Measurements from ENCODE around the gene SUGCT. TPM values are rescaled to one million over a fixed set of nuclear protein-coding genes. Genes with fewer than 3 reads are reported as not detected.
A peak's percentile ranks its signal among the peaks of the same experiment; 100 is the strongest.

Gene SUGCT
- total and polyA plus RNA-seq, 2 experiments from 2014 or later, result 21.4 to 57.8 TPM

DNA sequence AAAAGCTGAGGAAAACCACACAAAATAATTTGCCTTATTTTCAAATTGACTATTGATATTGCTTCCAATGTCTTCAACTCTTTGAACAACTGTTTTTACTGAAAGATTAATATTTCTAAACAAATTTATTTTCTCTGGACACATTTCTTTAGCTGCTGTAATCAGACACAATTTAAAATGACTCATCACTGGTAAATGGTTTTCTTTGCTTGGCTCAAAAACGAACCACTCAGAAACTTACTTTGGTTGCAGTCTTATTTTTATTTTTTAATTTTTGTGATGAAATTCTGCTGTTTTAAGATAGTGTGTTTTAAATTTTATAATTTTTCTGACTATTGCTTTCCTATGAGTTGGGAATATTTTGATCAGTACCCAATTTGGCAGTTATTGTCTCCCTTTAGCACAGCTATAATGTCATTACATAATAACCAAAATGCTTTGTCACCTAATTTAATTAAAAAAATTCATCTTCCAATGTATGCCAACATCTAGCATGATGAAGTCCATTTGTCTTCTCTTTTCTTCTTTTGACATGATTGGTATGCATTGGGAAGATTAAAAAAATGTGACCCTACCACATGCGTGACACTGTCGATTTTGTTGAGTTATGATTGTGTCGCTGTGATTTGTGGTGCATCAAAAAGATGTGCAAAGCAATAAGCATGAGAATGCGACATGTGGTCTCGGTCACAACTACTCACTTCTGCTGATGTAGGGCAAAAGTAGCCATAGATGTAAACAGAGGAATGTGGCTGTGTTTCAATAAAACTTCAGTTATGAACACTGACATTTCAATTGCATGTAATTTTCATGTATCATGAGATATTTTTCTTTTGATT lies 222.3 kb downstream of the SUGCT start:
- peak in 1 of 2 donors; percentile 27 for DNase-seq (ENCODE audit: low read depth in 1 of 2, low spot score in 1 of 2)
- Histone ChIP-seq H3K27me3 (no peaks in the 10 kb centered on the region), H3K9me3 (ENCODE audit: low read depth) (no peaks in the 10 kb centered on the region), H3K4me3 (no peak overlapping the region), H3K4me1 (ENCODE audit: low read depth) (peaks cover 11% of the 10 kb centered on the region), H3K36me3 (no peaks in the 10 kb centered on the region), H3K27ac (no peak overlapping the region)
- TF ChIP-seq, protein P1, sequence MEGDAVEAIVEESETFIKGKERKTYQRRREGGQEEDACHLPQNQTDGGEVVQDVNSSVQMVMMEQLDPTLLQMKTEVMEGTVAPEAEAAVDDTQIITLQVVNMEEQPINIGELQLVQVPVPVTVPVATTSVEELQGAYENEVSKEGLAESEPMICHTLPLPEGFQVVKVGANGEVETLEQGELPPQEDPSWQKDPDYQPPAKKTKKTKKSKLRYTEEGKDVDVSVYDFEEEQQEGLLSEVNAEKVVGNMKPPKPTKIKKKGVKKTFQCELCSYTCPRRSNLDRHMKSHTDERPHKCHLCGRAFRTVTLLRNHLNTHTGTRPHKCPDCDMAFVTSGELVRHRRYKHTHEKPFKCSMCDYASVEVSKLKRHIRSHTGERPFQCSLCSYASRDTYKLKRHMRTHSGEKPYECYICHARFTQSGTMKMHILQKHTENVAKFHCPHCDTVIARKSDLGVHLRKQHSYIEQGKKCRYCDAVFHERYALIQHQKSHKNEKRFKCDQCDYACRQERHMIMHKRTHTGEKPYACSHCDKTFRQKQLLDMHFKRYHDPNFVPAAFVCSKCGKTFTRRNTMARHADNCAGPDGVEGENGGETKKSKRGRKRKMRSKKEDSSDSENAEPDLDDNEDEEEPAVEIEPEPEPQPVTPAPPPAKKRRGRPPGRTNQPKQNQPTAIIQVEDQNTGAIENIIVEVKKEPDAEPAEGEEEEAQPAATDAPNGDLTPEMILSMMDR (IDR thresholded peaks at IDR 0.05; ENCODE audit: low read depth, low read length), result no peak

DNA sequence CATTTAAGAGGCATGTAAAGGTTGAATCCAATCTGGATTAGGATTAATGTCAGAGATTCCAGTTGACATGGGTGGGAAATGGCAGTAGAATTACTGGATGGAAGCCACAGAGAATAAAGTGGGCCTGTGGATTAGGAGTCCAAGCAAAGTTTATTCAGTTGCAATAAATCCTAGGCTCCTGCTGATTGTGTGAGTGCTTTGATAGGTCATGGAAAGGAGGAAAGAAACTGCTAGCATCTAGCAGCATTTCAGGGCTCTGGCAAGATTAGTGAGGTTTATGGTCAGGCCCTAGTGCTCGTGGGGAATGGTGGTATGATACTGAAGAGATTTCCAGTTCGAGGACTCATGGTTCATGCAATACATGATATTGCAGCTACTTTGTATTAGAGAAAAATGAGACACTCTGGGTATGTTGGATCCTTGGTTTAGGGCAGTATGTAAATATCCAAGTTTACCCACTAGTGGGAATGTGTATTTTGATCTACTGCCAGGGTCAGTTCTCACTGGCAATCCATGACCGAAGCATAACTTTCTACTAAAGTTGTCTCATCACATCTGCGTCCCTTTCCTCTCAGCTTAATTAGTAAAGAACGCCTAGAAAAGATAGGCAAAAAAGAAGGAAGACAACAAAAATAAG lies 235.0 kb downstream of the SUGCT start:
- DNase-seq (ENCODE audit: low read depth in 1 of 2, low spot score in 1 of 2), result no peak
- Histone ChIP-seq H3K27ac (no peak overlapping the region), H3K36me3 (no peaks in the 10 kb centered on the region), H3K9me3 (ENCODE audit: low read depth) (no peaks in the 10 kb centered on the region), H3K4me1 (ENCODE audit: low read depth) (no peaks in the 10 kb centered on the region), H3K27me3 (peaks cover 4% of the 10 kb centered on the region), H3K4me3 (no peak overlapping the region)
- TF ChIP-seq, protein P1 (IDR thresholded peaks at IDR 0.05; ENCODE audit: low read depth, low read length), result no peak

DNA sequence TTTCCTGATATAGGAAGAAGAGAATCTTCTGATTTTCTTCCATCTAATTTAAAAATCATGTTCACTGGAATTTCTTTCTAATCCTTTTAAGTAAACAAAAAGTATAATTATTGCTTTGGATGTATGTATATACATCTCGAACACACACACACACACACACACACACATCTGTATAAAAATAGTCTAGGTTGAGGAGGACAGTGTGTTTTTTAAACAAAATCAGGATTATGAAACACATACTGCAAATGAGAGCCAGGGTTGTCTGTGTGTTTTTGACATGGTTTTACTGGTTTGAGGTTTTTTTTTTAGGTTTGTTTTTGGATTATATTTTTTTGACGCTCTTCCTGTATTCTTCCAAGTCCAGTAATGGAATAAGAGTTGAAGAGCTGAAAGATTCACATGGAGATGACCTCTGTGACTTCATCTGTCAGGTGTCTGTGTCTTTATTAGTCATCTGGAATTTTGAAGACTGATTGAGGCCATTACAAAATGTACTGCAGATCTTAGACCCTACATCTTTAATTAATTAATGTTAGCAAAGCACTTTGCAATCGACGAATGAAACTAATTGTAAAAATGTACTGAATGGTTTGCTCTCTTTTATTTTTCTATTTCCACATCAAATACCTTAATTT lies 237.1 kb downstream of the SUGCT start:
- TF ChIP-seq, protein P1 (IDR thresholded peaks at IDR 0.05; ENCODE audit: low read depth, low read length), result no peak
- H3K4me1 ChIP-seq (ENCODE audit: low read depth), result no peaks in the 10 kb centered on the region
- H3K27me3 ChIP-seq, result peaks cover 4% of the 10 kb centered on the region
- no peak for DNase-seq (ENCODE audit: low read depth in 1 of 2, low spot score in 1 of 2)
- no peak overlapping the region for H3K27ac ChIP-seq
- H3K36me3 ChIP-seq, result no peaks in the 10 kb centered on the region
- H3K4me3 ChIP-seq, result no peak overlapping the region
- no peaks in the 10 kb centered on the region for H3K9me3 ChIP-seq (ENCODE audit: low read depth)

DNA sequence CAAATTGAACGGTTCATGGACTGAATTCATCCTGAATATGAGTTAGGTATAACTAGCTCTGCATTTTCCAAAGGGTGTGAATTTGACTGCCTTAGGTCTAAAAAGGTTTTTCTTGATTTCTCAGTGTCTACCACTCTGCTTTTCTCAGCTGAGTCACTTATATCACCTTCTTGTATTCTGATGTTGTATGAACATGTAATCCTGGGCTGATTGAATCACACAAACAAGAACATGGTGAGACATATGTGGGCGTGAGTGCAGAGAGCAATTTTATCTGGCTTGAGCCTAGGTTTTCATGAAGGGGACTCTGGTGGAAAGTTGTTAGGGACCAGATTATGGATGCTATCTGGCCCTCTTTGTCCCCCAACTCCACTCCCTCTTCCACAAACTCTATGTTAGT lies 239.8 kb downstream of the SUGCT start:
- Histone ChIP-seq H3K4me1 (ENCODE audit: low read depth) (no peaks in the 10 kb centered on the region), H3K4me3 (no peak overlapping the region), H3K27me3 (peaks cover 4% of the 10 kb centered on the region), H3K9me3 (ENCODE audit: low read depth) (no peaks in the 10 kb centered on the region), H3K27ac (no peak overlapping the region), H3K36me3 (no peaks in the 10 kb centered on the region)
- TF ChIP-seq, protein P1 (IDR thresholded peaks at IDR 0.05; ENCODE audit: low read depth, low read length), result no peak
- no peak for DNase-seq (ENCODE audit: low read depth in 1 of 2, low spot score in 1 of 2)

DNA sequence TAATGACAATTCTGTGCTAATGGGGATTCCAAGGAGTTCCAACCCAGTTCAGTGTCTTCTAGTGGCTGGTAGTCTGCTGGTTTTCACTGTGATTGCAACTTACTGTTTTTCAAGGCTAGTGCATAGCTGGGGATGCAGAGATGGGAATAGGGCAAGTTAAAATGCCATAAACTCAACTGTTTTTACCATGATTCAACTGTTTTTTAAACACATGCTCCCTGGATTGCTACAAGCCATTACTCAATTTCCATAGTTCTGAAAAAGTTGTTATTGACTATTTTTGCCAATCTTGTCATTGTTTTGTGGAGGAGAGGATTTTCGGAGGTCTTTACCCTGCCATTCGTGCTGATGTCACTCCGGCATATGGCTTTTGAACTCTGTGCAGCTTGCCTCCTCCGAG lies 245.3 kb downstream of the SUGCT start:
- Histone ChIP-seq H3K27ac (no peak overlapping the region), H3K9me3 (ENCODE audit: low read depth) (no peaks in the 10 kb centered on the region), H3K4me3 (no peak overlapping the region), H3K4me1 (ENCODE audit: low read depth) (no peaks in the 10 kb centered on the region), H3K27me3 (no peaks in the 10 kb centered on the region), H3K36me3 (no peaks in the 10 kb centered on the region)
- DNase-seq (ENCODE audit: low read depth in 1 of 2, low spot score in 1 of 2), result no peak
- TF ChIP-seq, protein P1 (IDR thresholded peaks at IDR 0.05; ENCODE audit: low read depth, low read length), result no peak

Measured in cardiac muscle cell (in vitro differentiated cells and primary cell).